ENCODE measurements around the gene CGB5.
"Not testable (repeated sequence)": the region's sequence is repeated elsewhere in the genome, so short reads cannot be mapped to it uniquely, and the experiment has no call there.

DNA sequence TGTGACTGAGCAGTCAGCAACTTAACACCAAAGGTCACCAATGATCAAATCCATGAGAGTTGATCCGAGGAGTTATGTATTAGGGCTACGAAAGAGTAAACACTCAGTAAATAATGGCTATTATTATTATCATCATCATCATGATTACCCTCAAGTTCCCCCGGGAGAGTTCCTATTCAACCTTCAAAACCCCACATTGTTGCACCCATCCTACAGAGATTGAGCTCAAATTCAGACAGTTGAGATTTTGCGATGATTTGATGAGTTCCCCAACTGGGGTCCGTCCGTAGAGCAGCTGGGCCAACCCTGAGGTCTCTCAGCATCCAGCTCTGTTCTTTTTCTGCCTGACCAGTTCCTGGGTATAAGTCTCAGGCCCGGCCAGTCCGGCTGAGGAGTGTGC is 5.5 kb upstream of the CGB5 start:
- not testable (repeated sequence) for TF ChIP-seq ZBTB21 (tag by site-specific recombination; IDR thresholded peaks at IDR 0.05); ZNF214 (tag by site-specific recombination; IDR thresholded peaks at IDR 0.05; ENCODE audit: borderline replicate concordance); ZNF624 (tag by site-specific recombination; IDR thresholded peaks at IDR 0.05); REST (tag by site-specific recombination; IDR thresholded peaks at IDR 0.05); ZNF398 (tag by site-specific recombination; IDR thresholded peaks at IDR 0.05); ZNF221 (tag by site-specific recombination; IDR thresholded peaks at IDR 0.05; ENCODE audit: borderline replicate concordance); CTCF (tag by site-specific recombination; IDR thresholded peaks at IDR 0.05); TCF7L2 (IDR thresholded peaks at IDR 0.05; ENCODE audit: borderline replicate concordance, low read depth, low read length); ZNF175 (tag by site-specific recombination; IDR thresholded peaks at IDR 0.05); OVOL3 (tag by site-specific recombination; IDR thresholded peaks at IDR 0.05)
- TF ChIP-seq, protein P1, sequence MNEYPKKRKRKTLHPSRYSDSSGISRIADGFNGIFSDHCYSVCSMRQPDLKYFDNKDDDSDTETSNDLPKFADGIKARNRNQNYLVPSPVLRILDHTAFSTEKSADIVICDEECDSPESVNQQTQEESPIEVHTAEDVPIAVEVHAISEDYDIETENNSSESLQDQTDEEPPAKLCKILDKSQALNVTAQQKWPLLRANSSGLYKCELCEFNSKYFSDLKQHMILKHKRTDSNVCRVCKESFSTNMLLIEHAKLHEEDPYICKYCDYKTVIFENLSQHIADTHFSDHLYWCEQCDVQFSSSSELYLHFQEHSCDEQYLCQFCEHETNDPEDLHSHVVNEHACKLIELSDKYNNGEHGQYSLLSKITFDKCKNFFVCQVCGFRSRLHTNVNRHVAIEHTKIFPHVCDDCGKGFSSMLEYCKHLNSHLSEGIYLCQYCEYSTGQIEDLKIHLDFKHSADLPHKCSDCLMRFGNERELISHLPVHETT (tag by site-specific recombination; IDR thresholded peaks at IDR 0.05), result not testable (repeated sequence)
- TF ChIP-seq, protein P2, sequence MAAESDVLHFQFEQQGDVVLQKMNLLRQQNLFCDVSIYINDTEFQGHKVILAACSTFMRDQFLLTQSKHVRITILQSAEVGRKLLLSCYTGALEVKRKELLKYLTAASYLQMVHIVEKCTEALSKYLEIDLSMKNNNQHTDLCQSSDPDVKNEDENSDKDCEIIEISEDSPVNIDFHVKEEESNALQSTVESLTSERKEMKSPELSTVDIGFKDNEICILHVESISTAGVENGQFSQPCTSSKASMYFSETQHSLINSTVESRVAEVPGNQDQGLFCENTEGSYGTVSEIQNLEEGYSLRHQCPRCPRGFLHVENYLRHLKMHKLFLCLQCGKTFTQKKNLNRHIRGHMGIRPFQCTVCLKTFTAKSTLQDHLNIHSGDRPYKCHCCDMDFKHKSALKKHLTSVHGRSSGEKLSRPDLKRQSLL (tag by site-specific recombination; IDR thresholded peaks at IDR 0.05), result not testable (repeated sequence)
- TF ChIP-seq, protein P3, sequence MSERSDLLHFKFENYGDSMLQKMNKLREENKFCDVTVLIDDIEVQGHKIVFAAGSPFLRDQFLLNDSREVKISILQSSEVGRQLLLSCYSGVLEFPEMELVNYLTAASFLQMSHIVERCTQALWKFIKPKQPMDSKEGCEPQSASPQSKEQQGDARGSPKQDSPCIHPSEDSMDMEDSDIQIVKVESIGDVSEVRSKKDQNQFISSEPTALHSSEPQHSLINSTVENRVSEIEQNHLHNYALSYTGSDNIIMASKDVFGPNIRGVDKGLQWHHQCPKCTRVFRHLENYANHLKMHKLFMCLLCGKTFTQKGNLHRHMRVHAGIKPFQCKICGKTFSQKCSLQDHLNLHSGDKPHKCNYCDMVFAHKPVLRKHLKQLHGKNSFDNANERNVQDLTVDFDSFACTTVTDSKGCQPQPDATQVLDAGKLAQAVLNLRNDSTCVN (tag by site-specific recombination; optimal IDR thresholded peaks at IDR 0.05), result not testable (repeated sequence)
- TF ChIP-seq, protein P4, sequence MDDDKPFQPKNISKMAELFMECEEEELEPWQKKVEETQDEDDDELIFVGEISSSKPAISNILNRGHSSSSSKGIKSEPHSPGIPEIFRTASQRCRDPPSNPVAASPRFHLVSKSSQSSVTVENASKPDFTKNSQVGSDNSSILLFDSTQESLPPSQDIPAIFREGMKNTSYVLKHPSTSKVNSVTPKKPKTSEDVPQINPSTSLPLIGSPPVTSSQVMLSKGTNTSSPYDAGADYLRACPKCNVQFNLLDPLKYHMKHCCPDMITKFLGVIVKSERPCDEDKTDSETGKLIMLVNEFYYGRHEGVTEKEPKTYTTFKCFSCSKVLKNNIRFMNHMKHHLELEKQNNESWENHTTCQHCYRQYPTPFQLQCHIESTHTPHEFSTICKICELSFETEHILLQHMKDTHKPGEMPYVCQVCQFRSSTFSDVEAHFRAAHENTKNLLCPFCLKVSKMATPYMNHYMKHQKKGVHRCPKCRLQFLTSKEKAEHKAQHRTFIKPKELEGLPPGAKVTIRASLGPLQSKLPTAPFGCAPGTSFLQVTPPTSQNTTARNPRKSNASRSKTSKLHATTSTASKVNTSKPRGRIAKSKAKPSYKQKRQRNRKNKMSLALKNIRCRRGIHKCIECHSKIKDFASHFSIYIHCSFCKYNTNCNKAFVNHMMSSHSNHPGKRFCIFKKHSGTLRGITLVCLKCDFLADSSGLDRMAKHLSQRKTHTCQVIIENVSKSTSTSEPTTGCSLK (tag by site-specific recombination; IDR thresholded peaks at IDR 0.05), result not testable (repeated sequence)
